Measurements from ENCODE around the gene MYLK4. TPM values are rescaled to one million over a fixed set of nuclear protein-coding genes. Genes with fewer than 3 reads are reported as not detected.

The MYLK4 gene
- total RNA-seq, 8 experiments from 2014 or later, result 0.18 to 1.4 (median 0.46) TPM

GRCh38 chr6:2614846-2615245 is 135.9 kb downstream of the MYLK4 start:
- 0 to 94% (median 63%) methylated on average over 1 to 5 of the region's 5 CpGs; no CpG with 5 or more reads in 3 of the 10 experiments for WGBS, 10 experiments
- no peak for ATAC-seq (replicated peaks in 6 of 8)
- H3K4me1 ChIP-seq (replicated peaks in 1 of 2), result no peaks in the 10 kb centered on the region
- H3K27ac ChIP-seq, result no peak overlapping the region
- H3K4me3 ChIP-seq, result no peak overlapping the region
- in situ Hi-C loops (cut with MboI; ENCODE audit: low pct_unique_long_range_greater_than_20kb in 2 of 9, low sequenced_read_pairs in 9 of 9, unreplicated experiment in 9 of 9), result no loop called here

DNA sequence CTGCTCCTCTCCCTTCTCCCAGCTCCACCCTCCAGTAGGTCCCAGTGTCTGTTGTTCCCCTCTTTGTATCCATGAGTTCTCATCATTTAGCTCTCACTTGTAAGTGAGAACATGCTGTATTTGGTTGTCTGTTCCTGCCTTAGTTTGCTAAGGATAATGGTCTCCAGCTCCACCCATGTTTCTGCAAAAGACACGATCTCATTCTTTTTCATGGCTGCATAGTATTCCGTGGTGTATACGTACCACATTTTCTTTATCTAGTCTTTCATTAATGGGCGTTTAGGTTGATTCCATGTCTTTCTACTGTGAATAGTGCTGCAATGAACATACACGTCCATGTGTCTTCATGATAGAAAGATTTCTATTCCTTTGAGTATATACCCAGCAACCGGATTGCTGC is 136.6 kb downstream of the MYLK4 start:
- Histone ChIP-seq H3K27ac (no peak overlapping the region), H3K4me3 (no peak overlapping the region), H3K4me1 (replicated peaks in 1 of 2) (no peaks in the 10 kb centered on the region)
- in situ Hi-C loops (cut with MboI; ENCODE audit: low pct_unique_long_range_greater_than_20kb in 2 of 9, low sequenced_read_pairs in 9 of 9, unreplicated experiment in 9 of 9), result no loop called here
- 0 to 92% (median 80%) methylated on average over 1 to 6 of the region's 6 CpGs for WGBS, 10 experiments
- ATAC-seq (replicated peaks in 6 of 8), result no peak

Other genes starting within 250 kb of the MYLK4 start
- gene WRNIP1, start 14.5 kb upstream of the MYLK4 start, total RNA-seq, result 10 to 100 TPM; 37.7 to 61.2 (median 42.9) TPM
- 10 to 100 TPM in 3 of 8 experiments, 1 to 10 TPM in 2, under 1 TPM in 3; 0.43 to 45.5 (median 1.8) TPM for gene SERPINB1, start 90.9 kb upstream of the MYLK4 start, total RNA-seq
- 10 to 100 TPM in 2 of 8 experiments, 1 to 10 TPM in 6; 3.4 to 24.5 (median 9.3) TPM for gene SERPINB9, start 152.4 kb upstream of the MYLK4 start, total RNA-seq
- 100 to 1,000 TPM in 3 of 8 experiments, 10 to 100 TPM in 4, 1 to 10 TPM in 1; 9.6 to 519 (median 53.6) TPM for gene SERPINB6, start 220.6 kb upstream of the MYLK4 start, total RNA-seq
- gene NQO2, start 249.0 kb upstream of the MYLK4 start, total RNA-seq, result 10 to 100 TPM; 13.8 to 35.4 (median 21.6) TPM